Suppressor macrophage (primary cell): ENCODE measurements around the gene DAG1.
A peak's percentile ranks its signal among the peaks of the same experiment; 100 is the strongest.

Experiments
- DNase-seq, 4 experiments: peaks; one replicate each; pipeline ENCODE4 v3.0.0-alpha.2; 2020 to 2022
- total RNA-seq, 17 experiments: gene quantifications; one replicate each; lab custom pipeline; 2026; ENCODE audit warnings: mixed read lengths in 6 of 17, inconsistent platforms in 3 of 17; lab: John Stamatoyannopoulos, UW

The DAG1 gene
- total RNA-seq: 10.7 to 77.6 (median 32.2) reads per million in 17 experiments

DNA sequence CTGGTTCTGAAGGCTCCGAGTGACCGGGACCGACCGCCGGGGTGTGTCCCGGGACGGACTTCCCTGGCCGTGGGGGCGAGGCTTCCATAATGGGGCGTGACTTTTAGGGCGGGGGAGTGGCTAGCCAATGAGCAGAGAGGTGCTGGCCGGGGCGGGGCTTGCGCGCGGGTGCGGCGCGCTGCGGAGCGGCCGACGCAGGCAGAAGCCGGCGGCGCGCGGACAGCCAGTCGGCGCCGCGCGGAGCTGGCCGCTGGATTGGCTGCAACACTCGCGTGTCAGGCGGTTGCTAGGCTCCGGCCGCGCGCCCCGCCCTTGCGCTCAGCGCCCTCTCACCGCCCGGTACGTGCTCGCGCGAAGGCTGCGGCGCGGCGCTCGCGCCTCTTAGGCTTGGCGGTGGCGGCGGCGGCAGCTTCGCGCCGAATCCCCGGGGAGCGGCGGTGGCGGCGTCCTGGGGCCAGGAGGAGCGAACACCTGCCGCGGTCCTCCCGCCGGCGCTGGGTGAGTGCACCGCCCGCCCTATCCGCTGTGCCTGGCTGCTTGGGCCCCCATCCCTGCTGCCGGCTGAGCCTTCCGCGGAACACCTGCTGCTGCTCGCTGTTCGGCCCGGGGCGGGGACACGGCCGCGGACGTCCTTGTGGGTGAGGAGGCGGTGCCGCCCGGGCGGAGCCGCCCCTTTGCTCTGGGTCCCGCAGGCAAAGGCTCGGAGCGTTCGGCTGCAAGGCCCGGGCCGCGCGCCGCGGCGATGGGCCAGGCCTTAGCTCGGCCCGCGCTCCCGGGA, at the start of gene DAG1:
DAG1 (plus strand) TSS at position 332 of the 778 bp plus-strand sequence. CDS start 40,268 bp downstream, outside the sequence.
- peak; percentile 98 to 99 (median 98) for DNase-seq

DNA sequence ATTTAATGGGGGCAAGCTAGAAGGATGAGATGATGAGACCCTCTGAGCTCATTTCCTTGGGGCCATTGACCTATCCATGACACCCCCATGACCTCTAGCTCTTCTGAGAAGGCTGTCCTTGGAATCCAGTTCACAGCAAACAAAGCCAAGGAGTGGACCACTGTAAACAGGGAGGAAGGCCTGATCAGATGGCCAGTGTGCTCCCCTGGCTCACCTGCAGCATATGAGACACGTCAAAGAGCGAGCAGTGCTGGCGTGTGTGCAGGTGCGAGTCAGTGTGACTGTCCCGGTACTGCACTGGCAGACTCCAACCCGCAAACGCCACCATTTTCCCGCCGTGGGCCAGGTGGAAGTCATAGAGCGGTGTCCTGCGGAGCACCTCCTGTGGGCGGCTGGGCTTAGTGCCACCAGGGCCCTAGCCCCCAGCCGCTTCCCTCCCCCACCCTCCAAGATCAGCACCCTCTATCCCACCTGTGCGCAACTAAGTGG, 48.1 kb upstream of the DAG1 start:
- DNase-seq: no peak

DNA sequence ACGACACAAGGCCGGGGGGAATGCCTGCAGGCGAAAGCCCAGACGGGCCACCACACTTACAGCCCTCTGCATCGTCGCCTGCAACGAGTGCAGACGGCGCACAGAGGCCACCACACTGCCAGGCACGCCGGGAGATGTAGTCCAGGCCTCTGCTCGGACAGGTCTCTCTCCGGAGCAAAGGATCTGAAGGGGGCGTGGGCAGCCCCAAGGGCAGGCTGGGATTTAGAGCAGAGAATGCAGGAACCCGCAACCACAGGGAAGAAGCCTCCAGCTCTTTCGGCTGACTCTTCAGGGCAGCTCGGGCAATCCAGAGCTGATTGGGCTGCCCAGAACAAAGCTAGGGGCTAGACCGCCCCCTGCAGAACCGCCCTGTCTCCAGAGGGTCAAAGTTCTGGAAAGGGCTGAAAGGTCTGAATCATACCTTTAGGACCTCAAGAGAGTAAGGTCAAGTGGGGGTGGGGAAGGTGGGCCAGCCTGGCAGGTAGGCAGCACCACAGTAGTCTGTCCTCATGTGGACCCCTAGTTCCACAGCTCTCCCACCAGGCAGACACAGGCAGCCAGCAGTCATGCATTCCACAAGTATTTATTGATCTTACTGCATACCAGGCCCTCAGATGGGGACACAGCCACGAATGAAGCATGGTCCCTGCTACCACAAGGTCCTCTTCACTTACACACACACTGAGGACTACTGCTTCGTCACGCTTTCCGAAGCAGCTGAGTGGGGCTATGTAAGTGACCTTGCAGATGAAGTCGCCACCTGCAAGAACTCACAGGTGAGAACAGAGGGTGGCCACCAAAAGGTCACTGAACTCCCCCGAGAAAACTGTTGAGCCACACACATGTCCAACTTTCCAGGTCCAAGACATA, 47.5 kb upstream of the DAG1 start, which contains the start of gene AMT:
AMT (minus strand) TSS at position 95 of the 870 bp plus-strand sequence; CDS start at position 72, 23 bp downstream.
- peak; percentile 43 to 73 (median 61) for DNase-seq

DNA sequence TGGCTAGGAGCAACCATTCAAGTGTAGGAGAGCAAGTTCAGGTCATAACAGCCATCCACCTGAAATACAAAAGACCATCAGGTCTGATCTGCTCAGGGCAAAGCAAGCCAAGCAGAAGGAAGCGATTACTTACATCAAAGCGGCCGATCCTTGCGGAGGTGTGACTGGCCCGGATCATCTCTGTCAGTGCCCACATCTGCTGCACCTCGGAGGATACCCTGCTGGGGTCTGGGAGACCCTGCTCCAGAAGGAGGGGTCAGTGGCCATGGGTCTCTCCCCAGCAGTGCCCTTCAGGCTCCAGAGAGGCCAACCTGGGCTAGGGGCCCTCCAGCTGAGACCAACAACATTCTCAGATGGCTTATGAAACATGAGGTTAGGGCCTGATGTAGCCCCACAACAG, 45.3 kb upstream of the DAG1 start:
- no peak for DNase-seq

DNA sequence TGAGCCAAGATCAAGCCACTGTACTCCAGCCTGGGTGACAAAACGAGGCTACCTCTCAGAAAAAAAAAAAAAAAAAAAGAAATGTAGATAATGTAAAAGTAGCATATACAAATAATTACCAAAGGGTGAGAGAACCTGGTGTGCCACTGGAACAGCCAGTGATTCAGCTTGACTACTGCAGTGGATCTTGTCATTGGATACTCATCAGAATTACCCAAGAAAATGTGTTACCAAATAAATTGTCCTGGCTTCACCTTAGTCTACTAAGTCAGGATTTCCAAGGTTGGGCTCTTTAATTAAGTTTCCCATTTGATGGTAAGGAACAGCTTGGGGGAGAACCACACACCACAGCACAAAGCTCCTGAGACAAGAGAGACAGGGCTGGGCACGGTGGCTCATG, 42.5 kb upstream of the DAG1 start:
- DNase-seq: peak in 1 of 4 experiments; percentile 25

DNA sequence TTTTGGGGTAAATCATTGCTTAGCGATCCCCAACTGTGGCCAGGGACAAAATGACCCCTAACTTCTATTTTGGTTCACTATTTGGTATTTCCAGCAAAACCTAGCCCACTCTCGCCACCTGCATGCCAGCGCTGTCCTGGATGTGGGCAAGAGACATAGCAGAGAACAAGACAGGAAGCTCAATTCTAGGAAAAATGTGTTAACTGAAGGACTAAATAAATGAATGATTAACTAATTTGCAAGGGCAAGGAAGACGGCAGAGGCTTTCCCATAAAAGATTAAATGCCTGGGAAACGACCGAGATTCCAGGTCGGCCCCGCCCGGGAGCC, 41.4 kb upstream of the DAG1 start:
- no peak for DNase-seq

DNA sequence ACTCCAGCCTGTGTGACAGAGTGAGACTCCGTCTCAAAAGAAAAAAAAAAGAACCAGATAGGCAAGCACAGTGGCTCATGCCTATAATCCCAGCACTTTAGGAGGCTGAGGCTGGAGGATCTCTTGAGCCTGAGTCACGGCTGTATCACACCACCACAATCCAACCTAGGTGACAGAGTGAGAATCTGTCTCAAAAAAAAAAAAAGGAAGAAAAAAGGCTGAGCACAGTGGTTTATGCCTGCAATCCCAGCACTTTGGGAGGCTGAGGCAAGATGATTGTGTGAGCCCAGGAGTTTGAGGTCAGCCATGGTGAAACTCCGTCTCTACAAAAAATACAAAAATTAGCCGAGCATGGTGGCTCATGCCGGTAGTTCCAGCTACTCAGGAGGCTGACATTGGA, 35.3 kb upstream of the DAG1 start:
- DNase-seq: peak; percentile 73 to 90 (median 78)

DNA sequence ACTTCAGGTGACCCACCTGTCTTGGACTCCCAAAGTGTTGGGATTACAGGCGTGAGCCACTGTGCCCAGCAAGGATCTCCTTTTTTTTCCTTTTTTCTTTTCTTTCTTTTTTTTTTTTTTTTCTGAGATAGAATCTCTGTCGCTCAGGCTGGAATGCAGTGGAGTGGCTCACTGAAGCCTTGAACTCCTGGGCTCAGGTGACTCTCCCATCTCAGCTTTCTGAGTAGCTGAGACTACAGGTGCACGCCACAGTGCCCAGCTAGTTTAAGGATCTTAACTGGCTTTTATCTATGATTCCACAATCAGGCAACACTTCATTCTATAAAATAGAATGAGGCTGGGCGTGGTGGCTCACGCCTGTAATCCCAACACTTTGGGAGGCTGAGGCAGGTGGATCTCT, 24.7 kb upstream of the DAG1 start:
- no peak for DNase-seq

DNA sequence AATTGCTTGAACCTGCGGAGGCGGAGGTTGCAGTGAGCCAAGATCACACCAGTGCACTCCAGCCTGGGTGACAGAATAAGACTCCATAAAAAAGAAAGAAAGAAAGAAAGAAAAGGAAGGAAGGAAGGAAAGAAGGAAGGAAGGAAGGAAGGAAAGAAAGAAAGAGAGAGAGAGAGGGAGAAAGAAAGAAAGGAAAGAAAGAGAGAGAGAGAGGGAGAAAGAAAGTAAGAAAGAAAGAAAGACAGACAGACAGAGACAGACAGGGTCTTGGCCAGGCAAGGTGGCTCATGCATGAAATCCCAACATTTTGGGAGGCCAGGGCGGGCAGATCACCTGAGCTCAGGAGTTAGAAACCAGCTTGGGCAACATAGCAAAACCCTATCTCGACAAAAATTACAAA, 16.4 kb upstream of the DAG1 start:
- no peak for DNase-seq

DNA sequence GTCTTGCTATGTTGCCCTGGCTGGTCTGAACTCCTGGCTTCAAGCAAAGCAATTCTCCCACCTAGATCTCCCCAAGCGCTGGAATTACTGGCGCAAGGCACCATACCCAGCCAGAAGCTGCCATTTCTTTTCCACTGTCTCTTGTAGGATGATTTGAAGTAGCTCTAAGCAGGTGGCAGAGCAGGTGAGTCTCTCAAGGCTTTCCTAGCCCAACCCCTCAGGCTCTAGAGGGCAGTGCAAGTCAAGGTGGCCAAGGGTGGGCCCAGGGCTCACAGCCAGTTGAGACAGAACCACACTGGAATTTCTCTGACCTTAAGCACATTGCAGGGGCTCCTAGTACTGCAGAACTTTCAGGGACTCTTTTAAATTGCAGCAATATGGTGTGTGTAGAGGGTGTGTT, 15.6 kb upstream of the DAG1 start:
- DNase-seq: no peak

DNA sequence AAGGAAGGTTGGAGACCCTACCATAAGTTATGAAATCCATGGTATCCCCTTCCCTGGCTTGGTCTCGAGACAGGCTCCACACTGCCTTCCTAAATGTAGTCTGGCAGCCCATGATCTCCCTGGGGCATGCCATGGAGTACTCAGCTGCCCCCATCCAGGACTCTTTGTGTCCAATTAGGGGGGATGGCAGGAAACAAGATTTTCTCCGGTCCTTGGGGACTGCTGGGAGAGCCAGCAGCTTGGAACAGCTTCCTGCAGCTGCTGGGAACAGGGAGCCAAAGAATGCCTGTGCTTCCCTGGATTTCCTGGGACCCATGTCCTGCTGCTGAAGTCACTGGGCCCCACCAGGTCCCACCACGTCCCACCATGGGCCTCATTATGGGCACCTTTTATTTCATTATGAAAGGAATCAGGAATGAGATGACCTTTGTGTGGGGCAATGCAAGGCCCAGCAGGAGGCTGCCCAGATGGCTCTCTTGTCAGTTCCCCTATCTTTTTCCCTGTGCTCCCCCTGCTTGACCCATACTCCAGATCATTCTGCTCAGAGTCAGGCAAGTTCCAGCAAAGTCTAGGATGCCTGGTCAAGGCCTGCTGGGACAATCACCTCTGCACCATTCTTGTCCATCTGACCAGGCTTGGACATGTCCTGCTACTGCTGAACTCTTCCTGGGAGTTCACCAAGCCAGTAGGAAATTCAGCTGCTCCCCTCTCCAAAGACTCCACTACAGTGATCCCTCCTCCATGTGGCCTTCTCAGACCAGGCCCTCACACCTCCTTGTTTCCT, 15.0 kb upstream of the DAG1 start:
- DNase-seq: peak in 2 of 4 experiments; percentile 19 to 24

DNA sequence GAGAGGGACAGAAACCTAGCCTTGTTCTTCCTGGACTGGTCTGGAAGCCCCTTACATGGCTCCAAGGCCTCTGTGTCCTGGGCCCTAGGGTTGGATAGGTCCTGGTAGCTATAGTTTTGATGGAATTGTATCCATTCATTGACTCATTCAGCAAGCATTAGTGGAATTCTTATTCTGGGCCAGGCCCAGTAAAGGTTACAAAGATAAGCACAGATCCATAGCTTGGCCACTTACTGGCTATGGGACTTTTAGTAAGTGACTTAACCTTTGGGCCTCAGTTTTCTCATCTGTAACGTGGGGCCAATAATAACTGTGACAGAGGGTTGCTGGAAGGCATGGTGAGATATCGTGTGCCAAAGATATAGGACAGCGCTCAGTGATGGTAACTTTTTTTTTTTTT, 13.6 kb upstream of the DAG1 start:
- no peak for DNase-seq

DNA sequence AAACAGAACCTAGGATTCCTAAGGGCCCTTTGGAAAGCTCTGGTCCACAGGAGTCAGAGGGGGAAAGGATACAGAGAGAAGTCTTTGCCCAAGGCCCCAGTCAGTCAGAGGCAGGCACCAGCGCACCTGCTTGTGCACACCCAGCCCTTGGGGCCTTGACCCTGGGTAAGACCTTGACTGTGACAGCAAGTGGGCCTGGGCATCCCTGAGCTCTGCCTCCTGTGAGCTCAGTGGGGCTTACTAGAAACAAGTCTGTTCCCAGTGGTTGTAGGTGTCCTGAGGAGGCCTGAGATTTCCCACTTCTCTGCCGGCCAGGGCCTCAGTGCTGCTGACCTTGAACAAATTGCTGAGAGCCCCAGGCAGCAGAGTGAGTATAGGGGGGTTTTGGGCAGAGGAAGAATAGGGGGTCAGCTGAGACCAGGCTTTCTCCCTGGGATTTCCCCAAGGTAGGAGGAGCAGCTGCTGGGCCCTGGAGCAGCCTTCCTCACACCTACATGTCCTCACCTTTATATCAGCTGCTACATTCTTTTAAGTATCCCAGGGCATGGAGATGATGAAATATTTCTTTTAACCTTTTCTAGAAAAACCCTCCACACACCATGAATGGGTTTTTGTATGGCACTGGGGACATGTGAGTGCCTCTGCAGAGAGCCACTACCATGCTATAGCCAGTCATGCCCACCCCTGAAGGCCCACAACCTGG, 9.7 kb upstream of the DAG1 start:
- DNase-seq: no peak

DNA sequence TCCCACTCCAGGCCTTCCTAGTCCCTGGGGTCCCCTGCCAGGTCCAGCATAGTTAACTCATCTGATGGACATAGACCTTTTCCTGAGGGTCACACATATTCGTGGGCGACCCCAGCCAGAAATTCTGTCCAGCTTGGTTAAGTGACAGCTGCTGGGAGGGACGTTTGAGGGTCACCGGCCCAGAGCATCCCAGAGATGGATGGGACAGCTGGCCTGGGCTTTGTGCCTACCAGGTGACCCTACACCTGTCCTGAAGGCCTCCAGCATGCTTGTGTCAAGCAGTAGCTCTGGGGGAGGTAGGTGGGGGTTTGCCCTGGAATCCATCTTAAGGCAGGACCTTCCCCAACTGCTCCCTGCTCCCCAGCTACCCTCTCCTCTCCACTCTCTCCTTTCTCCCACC, 9.1 kb upstream of the DAG1 start:
- DNase-seq: no peak

DNA sequence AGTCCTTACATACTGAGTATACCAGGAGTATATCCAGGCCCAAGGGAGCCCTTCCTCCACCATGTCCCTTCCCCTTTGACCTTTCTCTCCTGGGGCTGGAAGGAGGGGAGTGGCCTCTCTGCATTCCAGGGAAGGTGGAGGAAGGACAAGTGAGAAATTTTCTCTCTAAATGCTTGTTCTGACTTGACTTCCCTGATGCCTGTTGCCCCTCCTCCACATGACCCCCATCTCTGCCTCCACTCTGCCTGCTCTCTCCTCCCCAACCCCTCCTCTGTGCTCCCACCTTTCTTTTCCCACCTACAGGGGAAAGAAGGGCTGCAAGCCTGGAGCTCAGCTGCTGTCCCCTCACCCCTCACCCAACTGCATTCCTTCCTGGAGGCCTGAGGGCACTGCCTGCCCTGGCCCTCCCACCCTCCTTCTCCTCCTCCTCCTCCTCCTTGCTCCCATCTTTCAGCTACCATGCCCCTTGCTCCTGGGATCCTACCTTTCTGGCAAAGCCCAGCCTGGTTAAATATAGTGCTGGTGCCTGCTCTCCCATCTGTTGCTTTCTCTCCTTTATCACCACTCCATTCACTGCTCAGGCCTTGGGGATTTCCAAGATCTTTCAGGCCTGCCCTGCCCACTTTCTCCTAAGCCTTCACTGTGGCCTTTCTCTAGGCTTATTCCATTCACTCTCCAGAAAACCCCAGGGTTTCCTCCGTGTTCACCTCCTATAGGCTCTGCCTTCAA, 8.5 kb upstream of the DAG1 start:
- no peak for DNase-seq

DNA sequence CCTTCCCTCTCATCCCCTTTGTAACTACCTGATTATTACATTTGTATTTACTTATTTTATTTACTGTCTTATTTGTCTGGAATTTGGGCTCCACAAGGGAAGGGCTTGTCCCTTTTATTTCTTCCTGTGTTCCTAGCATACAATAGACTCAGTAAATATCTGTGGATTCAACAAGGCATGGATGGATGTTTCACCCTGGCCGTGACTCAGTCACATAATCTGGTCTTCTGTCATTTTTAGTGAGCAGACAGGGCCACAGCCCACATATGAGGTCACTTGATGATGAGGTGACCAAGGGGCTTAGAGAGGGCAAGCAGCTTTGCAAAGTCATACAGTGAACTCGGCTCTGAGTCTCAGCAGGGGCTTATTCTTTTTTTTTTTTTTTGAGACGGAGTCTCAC, 7.8 kb upstream of the DAG1 start:
- peak in 1 of 4 experiments; percentile 35 for DNase-seq

DNA sequence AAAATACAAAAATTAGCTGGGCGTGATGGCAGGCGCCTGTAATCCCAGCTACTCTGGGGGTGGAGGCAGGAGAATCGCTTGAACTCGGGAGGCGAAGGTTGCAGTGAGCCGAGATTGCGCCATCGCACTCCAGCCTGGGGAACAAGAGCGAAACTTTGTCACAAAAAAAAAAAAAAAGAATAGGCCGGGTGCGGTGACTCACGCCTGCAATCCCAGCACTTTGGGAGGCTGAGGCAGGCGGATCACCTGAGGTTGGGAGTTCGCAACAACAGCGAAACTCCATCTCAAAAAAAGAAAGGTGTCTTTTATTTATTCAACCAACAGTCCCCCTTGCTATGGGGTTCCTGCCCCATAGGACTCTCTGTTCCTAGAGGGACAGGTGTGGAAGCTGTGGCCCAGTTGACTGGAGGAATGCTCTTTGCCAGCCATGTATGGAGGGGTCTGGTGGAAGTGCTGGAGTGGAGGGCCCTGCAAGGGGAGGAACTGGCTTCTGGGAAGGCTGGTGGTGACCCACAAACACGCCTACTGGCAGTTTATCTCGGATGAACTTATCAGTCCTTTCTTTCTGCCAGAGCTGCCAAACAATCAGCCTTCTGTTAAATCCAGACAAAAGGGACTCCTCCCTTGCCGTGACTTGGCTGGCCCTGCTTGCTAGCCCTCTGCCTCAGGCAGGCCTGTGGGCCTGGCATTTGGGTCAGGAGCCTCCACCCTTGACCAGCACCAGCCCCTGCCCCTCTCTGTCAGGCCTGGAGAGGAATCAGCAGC, 4.6 kb upstream of the DAG1 start:
- peak; percentile 39 to 63 (median 51) for DNase-seq

DNA sequence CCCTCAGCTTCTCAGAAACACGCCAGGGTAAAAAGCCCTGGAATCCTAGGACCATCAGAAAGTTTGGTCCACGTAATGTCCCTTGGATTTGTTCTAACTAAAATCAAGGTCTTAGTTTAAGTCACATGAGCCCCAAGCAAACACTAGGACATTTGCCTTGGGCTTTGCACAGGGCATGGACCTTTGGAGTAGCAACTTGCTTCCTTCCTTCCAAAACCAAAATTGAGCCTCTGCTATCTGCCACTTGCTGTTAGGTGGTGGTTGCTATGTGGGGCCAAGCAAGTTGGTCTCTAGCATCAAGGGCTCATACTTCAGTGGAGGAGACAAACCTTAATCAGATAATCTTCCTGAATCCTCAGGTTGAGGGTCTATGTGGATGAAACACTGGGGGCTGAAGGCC, 4.0 kb upstream of the DAG1 start:
- DNase-seq: no peak

DNA sequence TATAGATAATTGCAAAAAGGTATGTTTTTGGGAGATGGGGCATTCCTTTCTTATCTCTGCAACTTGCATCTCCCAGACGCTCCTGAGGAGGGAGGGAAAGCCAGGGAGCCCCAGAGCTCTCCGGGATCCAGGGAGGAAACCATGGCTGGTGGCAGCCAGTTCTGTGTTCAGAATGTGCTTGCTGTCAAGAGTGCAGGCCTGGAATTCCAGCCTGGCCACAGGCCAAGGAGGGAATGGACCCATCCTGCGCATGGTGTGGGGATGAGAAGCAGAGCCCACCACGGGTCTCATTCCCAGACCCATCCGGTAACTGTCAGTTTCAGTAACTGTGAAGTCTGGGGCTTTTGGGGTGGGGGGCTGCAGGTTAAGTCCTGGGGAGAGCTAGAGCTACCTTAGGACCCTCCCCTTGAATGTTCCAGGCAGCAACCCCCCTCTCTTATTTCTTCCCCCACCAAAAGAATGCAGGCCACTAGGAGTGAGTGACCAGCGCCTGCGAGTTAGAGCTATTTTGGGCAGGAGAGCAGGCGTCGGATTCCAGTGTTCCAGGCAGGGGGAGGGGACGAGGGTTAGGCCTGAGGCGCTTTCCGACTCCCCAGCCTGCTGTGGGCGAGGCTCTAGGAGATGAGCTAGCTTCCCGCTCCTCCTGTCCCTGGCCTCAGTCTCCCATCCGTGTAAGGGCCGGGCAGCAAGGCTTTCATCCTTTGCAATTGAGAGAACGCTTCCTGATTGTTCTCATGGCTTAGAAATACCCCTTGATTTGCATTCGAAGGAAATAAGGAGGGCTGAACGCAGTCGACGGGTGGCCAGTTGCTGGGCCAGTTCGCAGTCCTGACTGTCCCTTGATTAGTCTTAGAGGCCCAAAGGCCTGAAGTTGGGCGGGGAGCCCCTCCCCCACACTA, 781 bp upstream of the DAG1 start:
- peak in 1 of 4 experiments; percentile 49 for DNase-seq
